HG03460 (cell line): Measurements from ENCODE around the gene NCOA3.

Experiments used
- ATAC-seq: cut with Tn5 transposase; IDR thresholded peaks from one replicate; pipeline ENCODE4 v1.9.1; 2021; ENCODE audit not compliant: unreplicated experiment

The NCOA3 gene

GRCh38 chr20:47663354-47664067, 161.8 kb downstream of the NCOA3 start:
- ATAC-seq, result no peak

- no peak for ATAC-seq
Measured at GRCh38 chr20:47664068-47664437, 162.4 kb downstream of the NCOA3 start.

GRCh38 chr20:47664744-47665143, 163.1 kb downstream of the NCOA3 start:
- ATAC-seq, result no peak

- no peak for ATAC-seq
Measured at GRCh38 chr20:47665221-47665991, 163.7 kb downstream of the NCOA3 start.

GRCh38 chr20:47666304-47666703, 164.6 kb downstream of the NCOA3 start:
- ATAC-seq, result no peak

- no peak for ATAC-seq
Measured at GRCh38 chr20:47667086-47667485, 165.4 kb downstream of the NCOA3 start.

- ATAC-seq, result no peak
Measured at GRCh38 chr20:47667531-47668312, 166.0 kb downstream of the NCOA3 start.

GRCh38 chr20:47668313-47669151, 166.8 kb downstream of the NCOA3 start:
- no peak for ATAC-seq

- no peak for ATAC-seq
Measured at GRCh38 chr20:47669152-47669425, 167.4 kb downstream of the NCOA3 start.

GRCh38 chr20:47669489-47669888, 167.8 kb downstream of the NCOA3 start:
- no peak for ATAC-seq

GRCh38 chr20:47669927-47670890, 168.5 kb downstream of the NCOA3 start:
- no peak for ATAC-seq

- ATAC-seq, result no peak
Measured at GRCh38 chr20:47670913-47671312, 169.2 kb downstream of the NCOA3 start.

GRCh38 chr20:47672166-47672565, 170.5 kb downstream of the NCOA3 start:
- ATAC-seq, result no peak

GRCh38 chr20:47672886-47673670, 171.4 kb downstream of the NCOA3 start:
- no peak for ATAC-seq

- no peak for ATAC-seq
Measured at GRCh38 chr20:47673671-47673955, 171.9 kb downstream of the NCOA3 start.

- no peak for ATAC-seq
Measured at GRCh38 chr20:47674145-47674544, 172.5 kb downstream of the NCOA3 start.

GRCh38 chr20:47674686-47675085, 173.0 kb downstream of the NCOA3 start:
- no peak for ATAC-seq

- ATAC-seq, result no peak
Measured at GRCh38 chr20:47675190-47676142, 173.8 kb downstream of the NCOA3 start.
